Nephron (organoid): ENCODE measurements around the gene GALNT18.

Experiments used
- H3K27ac Mint-ChIP-seq, 3 experiments: 2 replicates each; pipeline ENCODE4 v1.8.0; 2020; ENCODE audit warnings: mixed read lengths in 3 of 3, mild to moderate bottlenecking in 2 of 3, moderate library complexity in 1 of 3
- H3K27me3 Mint-ChIP-seq: 2 replicates; pipeline ENCODE4 v1.8.0; 2021; ENCODE audit warnings: low read depth, mild to moderate bottlenecking, moderate library complexity, mixed read lengths
- H3K36me3 Mint-ChIP-seq: 2 replicates; pipeline ENCODE4 v1.8.0; 2020; ENCODE audit warnings: low read depth, mixed read lengths
- H3K4me1 Mint-ChIP-seq: 2 replicates; pipeline ENCODE4 v1.8.0; 2020; ENCODE audit warnings: mixed read lengths
- H3K4me3 Mint-ChIP-seq, 3 experiments: 2 replicates each; pipeline ENCODE4 v1.8.0; 2020; ENCODE audit warnings: mild to moderate bottlenecking in 3 of 3, mixed read lengths in 3 of 3, moderate library complexity in 2 of 3
- H3K9me3 Mint-ChIP-seq: 2 replicates; pipeline ENCODE4 v1.8.0; 2020; ENCODE audit warnings: mixed read lengths
- TF ChIP-seq, protein P1 (sequence below), 3 experiments: fragments of 200-600 bp; sonication (generic); IDR thresholded peaks; one replicate each; pipeline ENCODE4 v1.5.0; 2021; ENCODE audit warnings: antibody characterized with exemption in 3 of 3; ENCODE audit not compliant: unreplicated experiment in 3 of 3

The GALNT18 gene

GRCh38 chr11:11472106-11472505 lies 149.7 kb downstream of the GALNT18 start:
- Mint-ChIP-seq H3K27me3 (peaks cover 40% of the 10 kb centered on the region), H3K4me3 (no peak overlapping the region), H3K4me1 (peaks cover 22% of the 10 kb centered on the region), H3K9me3 (no peaks in the 10 kb centered on the region), H3K36me3 (no peaks in the 10 kb centered on the region), H3K27ac (no peak overlapping the region)
- TF ChIP-seq, protein P1, sequence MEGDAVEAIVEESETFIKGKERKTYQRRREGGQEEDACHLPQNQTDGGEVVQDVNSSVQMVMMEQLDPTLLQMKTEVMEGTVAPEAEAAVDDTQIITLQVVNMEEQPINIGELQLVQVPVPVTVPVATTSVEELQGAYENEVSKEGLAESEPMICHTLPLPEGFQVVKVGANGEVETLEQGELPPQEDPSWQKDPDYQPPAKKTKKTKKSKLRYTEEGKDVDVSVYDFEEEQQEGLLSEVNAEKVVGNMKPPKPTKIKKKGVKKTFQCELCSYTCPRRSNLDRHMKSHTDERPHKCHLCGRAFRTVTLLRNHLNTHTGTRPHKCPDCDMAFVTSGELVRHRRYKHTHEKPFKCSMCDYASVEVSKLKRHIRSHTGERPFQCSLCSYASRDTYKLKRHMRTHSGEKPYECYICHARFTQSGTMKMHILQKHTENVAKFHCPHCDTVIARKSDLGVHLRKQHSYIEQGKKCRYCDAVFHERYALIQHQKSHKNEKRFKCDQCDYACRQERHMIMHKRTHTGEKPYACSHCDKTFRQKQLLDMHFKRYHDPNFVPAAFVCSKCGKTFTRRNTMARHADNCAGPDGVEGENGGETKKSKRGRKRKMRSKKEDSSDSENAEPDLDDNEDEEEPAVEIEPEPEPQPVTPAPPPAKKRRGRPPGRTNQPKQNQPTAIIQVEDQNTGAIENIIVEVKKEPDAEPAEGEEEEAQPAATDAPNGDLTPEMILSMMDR (IDR thresholded peaks at IDR 0.05; ENCODE audit: unreplicated experiment in 3 of 3) = no peak

DNA sequence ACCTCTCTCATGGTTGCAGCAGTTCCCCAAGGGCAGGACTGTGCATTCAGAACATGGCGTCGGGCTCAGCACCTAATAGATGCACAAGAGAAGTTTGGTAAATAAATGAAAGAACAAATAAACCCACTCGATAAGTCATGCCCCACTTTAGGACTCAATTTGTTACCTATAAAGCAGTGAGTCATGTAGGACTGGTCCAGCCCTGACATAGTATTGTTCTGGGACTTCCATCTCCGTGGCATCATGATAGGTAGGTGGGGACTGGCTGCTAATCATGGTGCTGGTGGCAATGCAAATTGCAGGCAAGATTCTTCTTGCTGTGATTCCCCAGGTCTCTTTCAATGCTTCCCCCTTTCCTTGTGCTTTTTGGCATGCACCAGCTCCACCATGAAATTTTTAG lies 150.6 kb downstream of the GALNT18 start:
- TF ChIP-seq, protein P1 (IDR thresholded peaks at IDR 0.05; ENCODE audit: unreplicated experiment in 3 of 3) = no peak
- no peak overlapping the region for H3K27ac Mint-ChIP-seq

DNA sequence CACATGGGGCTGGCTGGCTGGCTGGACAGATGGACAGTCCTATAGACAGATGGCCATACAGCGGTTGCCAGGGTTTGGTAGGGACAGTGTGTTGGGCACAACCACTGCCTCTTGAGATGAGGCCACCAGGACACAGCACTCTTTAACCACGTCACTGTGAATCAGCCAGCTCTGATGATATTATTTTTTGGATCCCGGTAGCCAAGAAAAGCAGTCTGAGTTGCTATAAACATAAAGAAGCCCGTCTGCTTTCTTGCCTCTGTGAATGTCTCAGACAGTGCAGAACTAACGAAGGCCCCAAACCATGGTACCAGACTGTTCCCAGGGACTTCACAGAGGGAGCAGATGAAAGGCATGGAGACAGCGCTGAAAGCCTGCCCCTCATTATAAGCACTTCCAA lies 152.9 kb downstream of the GALNT18 start:
- Mint-ChIP-seq H3K27me3 (peaks cover 38% of the 10 kb centered on the region), H3K27ac (no peak overlapping the region), H3K36me3 (no peaks in the 10 kb centered on the region), H3K9me3 (no peaks in the 10 kb centered on the region), H3K4me1 (peaks cover 24% of the 10 kb centered on the region), H3K4me3 (no peak overlapping the region)
- TF ChIP-seq, protein P1 (IDR thresholded peaks at IDR 0.05; ENCODE audit: unreplicated experiment in 3 of 3) = no peak

More for the DNA sequence above, 150.6 kb downstream of the GALNT18 start:
- H3K4me1 Mint-ChIP-seq = peaks cover 15% of the 10 kb centered on the region
- no peaks in the 10 kb centered on the region for H3K36me3 Mint-ChIP-seq
- no peaks in the 10 kb centered on the region for H3K9me3 Mint-ChIP-seq
- no peak overlapping the region for H3K4me3 Mint-ChIP-seq
- peaks cover 38% of the 10 kb centered on the region for H3K27me3 Mint-ChIP-seq

DNA sequence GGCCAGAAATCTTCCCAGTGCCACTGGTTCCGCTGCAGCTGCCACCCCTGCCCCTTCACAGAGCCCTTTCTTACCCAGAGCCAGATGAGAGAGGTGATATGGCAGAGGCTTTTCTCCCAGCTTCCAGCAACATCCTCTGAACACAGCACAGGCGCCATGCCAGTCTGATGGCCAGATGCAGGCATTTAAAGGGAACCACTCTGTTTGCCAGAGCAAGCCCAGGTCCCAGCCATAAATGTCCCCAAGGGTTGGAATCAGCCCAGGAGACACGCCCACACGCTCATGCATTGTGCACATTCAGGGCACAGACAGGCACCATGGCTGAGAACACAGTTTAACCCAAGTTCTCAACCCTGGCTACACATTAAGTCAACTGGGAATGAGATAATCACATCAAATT lies 154.5 kb downstream of the GALNT18 start:
- no peak overlapping the region for H3K27ac Mint-ChIP-seq
- no peak overlapping the region for H3K4me3 Mint-ChIP-seq
- H3K27me3 Mint-ChIP-seq = peaks cover 32% of the 10 kb centered on the region
- TF ChIP-seq, protein P1 (IDR thresholded peaks at IDR 0.05; ENCODE audit: unreplicated experiment in 3 of 3) = no peak
- no peaks in the 10 kb centered on the region for H3K36me3 Mint-ChIP-seq
- H3K4me1 Mint-ChIP-seq = peaks cover 34% of the 10 kb centered on the region
- H3K9me3 Mint-ChIP-seq = no peaks in the 10 kb centered on the region

GRCh38 chr11:11464555-11464954 lies 157.2 kb downstream of the GALNT18 start:
- Mint-ChIP-seq H3K9me3 (peaks cover 2% of the 10 kb centered on the region), H3K27me3 (peaks cover 26% of the 10 kb centered on the region), H3K36me3 (no peaks in the 10 kb centered on the region), H3K4me3 (no peak overlapping the region), H3K27ac (no peak overlapping the region), H3K4me1 (peaks cover 48% of the 10 kb centered on the region)
- TF ChIP-seq, protein P1 (IDR thresholded peaks at IDR 0.05; ENCODE audit: unreplicated experiment in 3 of 3) = no peak

DNA sequence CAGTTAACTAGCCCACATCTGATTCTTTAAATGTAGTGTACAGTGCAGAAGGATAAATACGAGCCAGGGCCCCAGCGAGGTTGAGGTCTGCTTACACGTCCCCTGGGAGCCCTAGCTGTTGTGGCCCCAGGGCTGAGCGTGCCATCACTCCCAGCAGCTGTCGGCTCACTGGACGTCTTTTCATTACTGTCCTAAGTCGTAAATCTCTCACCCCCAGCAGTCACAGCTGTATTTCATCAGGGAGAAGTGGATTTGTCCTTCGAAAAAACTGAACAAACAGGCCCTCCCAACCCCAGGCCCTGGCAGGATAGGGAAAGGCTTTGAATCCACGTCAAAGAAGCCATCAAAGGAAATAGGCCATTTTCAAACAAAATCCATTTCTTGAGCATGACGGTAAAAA lies 158.4 kb downstream of the GALNT18 start:
- Mint-ChIP-seq H3K27ac (peak overlapping the region; percentile 46 to 69 (median 67)), H3K27me3 (peaks cover 23% of the 10 kb centered on the region), H3K4me3 (peak overlapping the region in 1 of 3 experiments; percentile 16), H3K9me3 (peaks cover 2% of the 10 kb centered on the region), H3K36me3 (no peaks in the 10 kb centered on the region), H3K4me1 (peaks cover 55% of the 10 kb centered on the region)
- TF ChIP-seq, protein P1 (IDR thresholded peaks at IDR 0.05; ENCODE audit: unreplicated experiment in 3 of 3) = no peak
